T-helper 2 cell treated with Interferon-gamma antibody and Interleukin-4, amounts not matched to agents 5 μg/mL and 100 μg/mL, for 36 hours (primary cell): ENCODE measurements around the gene ADAM30.
A peak's percentile ranks its signal among the peaks of the same experiment; 100 is the strongest.
"Not testable (repeated sequence)": the region's sequence is repeated elsewhere in the genome, so short reads cannot be mapped to it uniquely, and the experiment has no call there.

ENCODE experiments used
- DNase-seq: peaks from one replicate; pipeline ENCODE4 v3.0.0; 2021; ENCODE audit warnings: low spot score
- H3K27ac Mint-ChIP-seq: one replicate; pipeline ENCODE4 v1.8.0; 2021; ENCODE audit warnings: mild to moderate bottlenecking, mixed read lengths
- H3K27me3 Mint-ChIP-seq: one replicate; pipeline ENCODE4 v1.8.0; 2021; ENCODE audit warnings: low read depth, mixed read lengths
- H3K36me3 Mint-ChIP-seq: one replicate; pipeline ENCODE4 v1.8.0; 2021; ENCODE audit warnings: low read depth, mixed read lengths
- H3K4me1 Mint-ChIP-seq: one replicate; pipeline ENCODE4 v1.8.0; 2021; ENCODE audit warnings: low read depth, mixed read lengths
- H3K4me3 Mint-ChIP-seq: one replicate; pipeline ENCODE4 v1.8.0; 2022; ENCODE audit warnings: mild to moderate bottlenecking, moderate library complexity, mixed read lengths
- H3K9me3 Mint-ChIP-seq: one replicate; pipeline ENCODE4 v1.8.0; 2021; ENCODE audit warnings: mixed read lengths

The ADAM30 gene

GRCh38 chr1:119874186-119874585, 22.1 kb downstream of the ADAM30 start:
- Mint-ChIP-seq H3K36me3 (no peaks in the 10 kb centered on the region), H3K4me3 (no peak overlapping the region), H3K4me1 (peaks cover 5% of the 10 kb centered on the region), H3K9me3 (no peaks in the 10 kb centered on the region), H3K27ac (no peak overlapping the region), H3K27me3 (peaks cover 28% of the 10 kb centered on the region)
- no peak for DNase-seq

- Mint-ChIP-seq H3K9me3 (no peaks in the 10 kb centered on the region), H3K27me3 (peaks cover 23% of the 10 kb centered on the region), H3K36me3 (no peaks in the 10 kb centered on the region), H3K4me3 (no peak overlapping the region), H3K4me1 (peaks cover 7% of the 10 kb centered on the region), H3K27ac (no peak overlapping the region)
- DNase-seq = no peak
These were observed 22.9 kb downstream of the ADAM30 start for GRCh38 chr1:119873135-119874015.

GRCh38 chr1:119871881-119872280, 24.4 kb downstream of the ADAM30 start:
- Mint-ChIP-seq H3K4me3 (no peak overlapping the region), H3K27me3 (peaks cover 21% of the 10 kb centered on the region), H3K27ac (no peak overlapping the region), H3K9me3 (no peaks in the 10 kb centered on the region), H3K4me1 (peaks cover 14% of the 10 kb centered on the region), H3K36me3 (no peaks in the 10 kb centered on the region)
- DNase-seq = no peak

DNA sequence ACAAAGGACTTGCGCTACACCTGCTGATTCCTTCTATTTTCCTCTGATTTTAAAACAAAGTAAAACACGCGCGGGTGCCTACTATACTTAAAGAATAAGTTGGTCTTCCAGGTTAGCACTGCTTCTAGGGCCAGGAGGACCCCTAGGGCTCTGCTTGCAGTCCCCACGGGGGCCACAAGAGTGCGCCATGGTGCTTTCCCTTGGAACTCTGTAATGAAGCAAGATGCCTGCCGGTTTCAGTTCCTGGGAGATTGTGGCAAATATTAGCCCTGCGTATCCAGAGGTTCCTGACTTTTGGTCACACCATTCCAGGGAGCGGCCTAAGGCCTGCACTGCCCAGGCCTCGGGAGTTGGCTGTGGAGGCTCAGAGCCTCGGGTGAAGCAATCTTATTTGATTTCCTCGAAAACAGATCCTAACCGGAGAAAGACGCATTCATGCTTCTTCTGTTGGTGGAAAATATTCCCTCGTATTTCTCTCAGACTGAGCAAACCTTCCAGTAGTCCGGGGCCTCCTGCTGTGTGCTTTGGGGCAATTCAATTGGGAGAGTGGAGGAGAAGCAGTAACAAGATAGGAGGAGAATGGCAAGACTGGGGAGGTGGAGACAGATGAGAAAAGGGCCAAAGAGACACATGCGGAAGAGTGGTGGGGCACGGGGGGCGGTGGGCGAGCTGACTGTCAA, 25.3 kb downstream of the ADAM30 start:
- DNase-seq = peak; percentile 33

DNA sequence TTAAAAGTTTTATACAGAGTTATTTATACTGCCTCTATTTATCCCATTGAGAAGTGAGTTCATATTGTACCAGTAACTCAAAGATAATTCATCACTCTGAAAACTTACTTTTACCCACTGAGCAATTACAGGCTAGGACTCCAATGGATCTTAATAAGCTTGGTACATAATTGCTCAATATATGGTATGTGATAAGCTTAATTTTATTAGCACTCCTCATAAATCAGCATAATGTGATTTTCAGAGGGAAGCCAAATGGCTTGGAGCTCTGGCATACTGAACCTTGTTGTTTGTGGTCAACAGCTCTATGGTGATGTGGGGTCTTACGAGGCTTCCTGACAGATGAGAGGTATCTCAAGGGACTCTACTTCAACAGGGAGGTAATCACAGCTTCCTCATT, 26.3 kb downstream of the ADAM30 start:
- H3K4me3 Mint-ChIP-seq = no peak overlapping the region
- H3K27me3 Mint-ChIP-seq = peaks cover 28% of the 10 kb centered on the region
- H3K36me3 Mint-ChIP-seq = no peaks in the 10 kb centered on the region
- DNase-seq = no peak
- no peaks in the 10 kb centered on the region for H3K9me3 Mint-ChIP-seq
- H3K4me1 Mint-ChIP-seq = peaks cover 14% of the 10 kb centered on the region
- no peak overlapping the region for H3K27ac Mint-ChIP-seq

More for the DNA sequence above, 25.3 kb downstream of the ADAM30 start:
- Mint-ChIP-seq H3K27me3 (peaks cover 21% of the 10 kb centered on the region), H3K36me3 (no peaks in the 10 kb centered on the region), H3K9me3 (no peaks in the 10 kb centered on the region), H3K4me1 (peaks cover 14% of the 10 kb centered on the region), H3K4me3 (peak overlapping the region; percentile 33), H3K27ac (no peak overlapping the region)

DNA sequence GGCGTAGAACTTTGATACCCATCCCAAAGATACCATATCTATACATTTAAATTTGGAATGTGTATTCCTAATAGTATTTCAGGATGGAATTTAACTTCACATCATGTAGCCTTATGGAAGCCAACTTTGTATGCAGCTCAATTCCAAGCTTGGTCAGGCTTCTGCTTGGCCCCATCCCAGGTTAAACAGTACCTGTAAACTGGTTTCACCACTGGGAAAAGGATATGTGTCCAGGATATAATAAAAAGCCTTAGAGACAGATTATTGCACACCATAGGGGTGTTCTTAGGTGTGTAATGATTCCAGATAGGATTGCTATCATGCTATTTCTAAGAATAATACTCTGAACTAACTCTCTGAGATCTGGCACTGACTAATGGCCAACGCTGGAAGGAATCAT, 28.1 kb downstream of the ADAM30 start:
- no peak for DNase-seq
- no peak overlapping the region for H3K27ac Mint-ChIP-seq
- no peaks in the 10 kb centered on the region for H3K9me3 Mint-ChIP-seq
- no peak overlapping the region for H3K4me3 Mint-ChIP-seq
- H3K4me1 Mint-ChIP-seq = peaks cover 14% of the 10 kb centered on the region
- H3K36me3 Mint-ChIP-seq = no peaks in the 10 kb centered on the region
- peaks cover 32% of the 10 kb centered on the region for H3K27me3 Mint-ChIP-seq

- peaks cover 14% of the 10 kb centered on the region for H3K4me1 Mint-ChIP-seq
These were observed 29.9 kb downstream of the ADAM30 start for GRCh38 chr1:119866451-119866850.

GRCh38 chr1:119865627-119866026, 30.7 kb downstream of the ADAM30 start:
- peaks cover 1% of the 10 kb centered on the region for H3K36me3 Mint-ChIP-seq
- peaks cover 10% of the 10 kb centered on the region for H3K4me1 Mint-ChIP-seq
- H3K9me3 Mint-ChIP-seq = no peaks in the 10 kb centered on the region
- H3K27me3 Mint-ChIP-seq = peaks cover 31% of the 10 kb centered on the region
- H3K27ac Mint-ChIP-seq = no peak overlapping the region
- no peak overlapping the region for H3K4me3 Mint-ChIP-seq
- no peak for DNase-seq

More at GRCh38 chr1:119866451-119866850, 29.9 kb downstream of the ADAM30 start:
- peaks cover 1% of the 10 kb centered on the region for H3K36me3 Mint-ChIP-seq
- H3K4me3 Mint-ChIP-seq = no peak overlapping the region
- no peaks in the 10 kb centered on the region for H3K9me3 Mint-ChIP-seq
- no peak for DNase-seq
- peaks cover 36% of the 10 kb centered on the region for H3K27me3 Mint-ChIP-seq
- H3K27ac Mint-ChIP-seq = no peak overlapping the region

- H3K4me1 Mint-ChIP-seq = peaks cover 28% of the 10 kb centered on the region
- no peak for DNase-seq
- H3K9me3 Mint-ChIP-seq = no peaks in the 10 kb centered on the region
- peaks cover 29% of the 10 kb centered on the region for H3K27me3 Mint-ChIP-seq
- H3K4me3 Mint-ChIP-seq = no peak overlapping the region
- no peak overlapping the region for H3K27ac Mint-ChIP-seq
- peaks cover 4% of the 10 kb centered on the region for H3K36me3 Mint-ChIP-seq
These were observed 34.0 kb downstream of the ADAM30 start for GRCh38 chr1:119862276-119862675.

GRCh38 chr1:119861547-119861946, 34.8 kb downstream of the ADAM30 start:
- no peak for DNase-seq
- Mint-ChIP-seq H3K27me3 (peaks cover 29% of the 10 kb centered on the region), H3K36me3 (peaks cover 4% of the 10 kb centered on the region), H3K9me3 (no peaks in the 10 kb centered on the region), H3K27ac (no peak overlapping the region), H3K4me1 (peaks cover 26% of the 10 kb centered on the region), H3K4me3 (no peak overlapping the region)

GRCh38 chr1:119859647-119860046, 36.7 kb downstream of the ADAM30 start:
- peak; percentile 19 for DNase-seq
- H3K27me3 Mint-ChIP-seq = peaks cover 20% of the 10 kb centered on the region
- H3K4me1 Mint-ChIP-seq = peaks cover 26% of the 10 kb centered on the region
- H3K36me3 Mint-ChIP-seq = peaks cover 4% of the 10 kb centered on the region
- H3K4me3 Mint-ChIP-seq = peak overlapping the region; percentile 31
- no peaks in the 10 kb centered on the region for H3K9me3 Mint-ChIP-seq
- H3K27ac Mint-ChIP-seq = peak overlapping the region; percentile 29

GRCh38 chr1:119858556-119859214, 37.6 kb downstream of the ADAM30 start:
- not testable (repeated sequence) for H3K36me3 Mint-ChIP-seq, DNase-seq, H3K9me3 Mint-ChIP-seq
- H3K4me1 Mint-ChIP-seq = peaks cover 26% of the 10 kb centered on the region
- H3K27me3 Mint-ChIP-seq = peaks cover 14% of the 10 kb centered on the region
- peak overlapping the region; percentile 31 for H3K4me3 Mint-ChIP-seq
- H3K27ac Mint-ChIP-seq = peak overlapping the region; percentile 5

- Mint-ChIP-seq H3K27ac (no peak overlapping the region), H3K9me3 (no peaks in the 10 kb centered on the region), H3K4me3 (no peak overlapping the region), H3K4me1 (peaks cover 26% of the 10 kb centered on the region), H3K27me3 (peaks cover 9% of the 10 kb centered on the region), H3K36me3 (peaks cover 4% of the 10 kb centered on the region)
- no peak for DNase-seq
These were observed 38.2 kb downstream of the ADAM30 start for GRCh38 chr1:119858126-119858525.

GRCh38 chr1:119853155-119853554, 43.2 kb downstream of the ADAM30 start:
- no peak for DNase-seq
- no peaks in the 10 kb centered on the region for H3K4me1 Mint-ChIP-seq
- no peaks in the 10 kb centered on the region for H3K9me3 Mint-ChIP-seq
- no peaks in the 10 kb centered on the region for H3K36me3 Mint-ChIP-seq
- peaks cover 15% of the 10 kb centered on the region for H3K27me3 Mint-ChIP-seq
- H3K4me3 Mint-ChIP-seq = no peak overlapping the region
- no peak overlapping the region for H3K27ac Mint-ChIP-seq
